Right lobe of liver (tissue), 4 donors: Measurements from ENCODE around the gene OR6Y1.

ENCODE experiments used
- CTCF ChIP-seq, 4 donors: fragments of 200-600 bp in 3 of 4; fragments of 450-650 bp in 1 of 4; IDR thresholded peaks; one replicate each; pipeline versions ENCODE4 v1.5.1 to v1.8.0; 2016 to 2022; ENCODE audit warnings: antibody characterized with exemption in 4 of 4, mild to moderate bottlenecking in 2 of 4
- POLR2A ChIP-seq: fragments of 450-650 bp; IDR thresholded peaks from one replicate; pipeline ENCODE4 v1.6.1; 2017; ENCODE audit warnings: antibody characterized with exemption, mild to moderate bottlenecking
- donor health status: DM: no; HTN: no; CAD: no.
- donor health status: DM: no; HTN: no; CAD: no.
- donor health status: DM: no; HTN: yes; CAD: no.

GRCh38 chr1:158537609-158538008 lies 16.6 kb downstream of the OR6Y1 start:
- TF ChIP-seq CTCF (IDR thresholded peaks at IDR 0.05) (no peak), POLR2A (no peak)
